A549 treated with AZD2906 at 1 μM for 4 hours (cell line): ENCODE results near the gene TMSB15C. TPM values are rescaled to one million over a fixed set of nuclear protein-coding genes. Genes with fewer than 3 reads are reported as not detected.

ENCODE experiments used
- total RNA-seq: library from RNA; stranded (reverse); fragments of 200-300 nt; extraction: Qiagen RNA extraction; gene quantifications from 5 replicates; pipeline ENCODE4 v1.2.3, GENCODE V29; 2022

The TMSB15C gene
- 0.07 to 0.13 TPM (median 0.11 TPM) in 4 of 5 replicates, not detected in the other for total RNA-seq

GRCh38 chrX:104075778-104076445, at the start of gene TMSB15C:
Gene TMSB15C, minus strand, starts transcription at chrX:104076236.

GRCh38 chrX:104112326-104112951, 36.4 kb upstream of the TMSB15C start, which contains the start of gene ZCCHC18:
Gene ZCCHC18, plus strand, starts transcription at chrX:104112523. Its CDS starts 1,589 bp downstream, at chrX:104114112.

GRCh38 chrX:104039689-104040505, 36.1 kb downstream of the TMSB15C start, which contains the start of gene H2BW2:
Gene H2BW2, plus strand, starts transcription at chrX:104039956. Its CDS starts 39 bp downstream, at chrX:104039995.

Other genes with a start within 250 kb of the TMSB15C start
- gene RAB9B, start 244.0 kb downstream of the TMSB15C start, total RNA-seq = 0.02 to 0.05 TPM (median 0.03 TPM) in 4 of 5 replicates, not detected in the other
- gene TMSB15B, start 113.6 kb downstream of the TMSB15C start, total RNA-seq = 5.0 to 7.5 TPM (median 5.9 TPM) in 5 replicates
- not detected in 5 replicates for gene H2BW1, start 62.5 kb downstream of the TMSB15C start, total RNA-seq
- gene H2BW2, start 36.3 kb downstream of the TMSB15C start, total RNA-seq = not detected in 5 replicates
- 0.02 to 0.24 TPM (median 0.09 TPM) in 4 of 5 replicates, not detected in the other for gene ZCCHC18, start 36.3 kb upstream of the TMSB15C start, total RNA-seq
- 3.2 to 4.2 TPM (median 3.4 TPM) in 5 replicates for gene SLC25A53, start 80.8 kb upstream of the TMSB15C start, total RNA-seq
- gene FAM199X, start 90.2 kb upstream of the TMSB15C start, total RNA-seq = 14.8 to 20.7 TPM (median 19.4 TPM) in 5 replicates
- gene ESX1, start 178.7 kb upstream of the TMSB15C start, total RNA-seq = 0.05 to 0.15 TPM (median 0.09 TPM) in 3 of 5 replicates, not detected in the others